Measurements from ENCODE around the gene ART1.

Gene ART1

DNA sequence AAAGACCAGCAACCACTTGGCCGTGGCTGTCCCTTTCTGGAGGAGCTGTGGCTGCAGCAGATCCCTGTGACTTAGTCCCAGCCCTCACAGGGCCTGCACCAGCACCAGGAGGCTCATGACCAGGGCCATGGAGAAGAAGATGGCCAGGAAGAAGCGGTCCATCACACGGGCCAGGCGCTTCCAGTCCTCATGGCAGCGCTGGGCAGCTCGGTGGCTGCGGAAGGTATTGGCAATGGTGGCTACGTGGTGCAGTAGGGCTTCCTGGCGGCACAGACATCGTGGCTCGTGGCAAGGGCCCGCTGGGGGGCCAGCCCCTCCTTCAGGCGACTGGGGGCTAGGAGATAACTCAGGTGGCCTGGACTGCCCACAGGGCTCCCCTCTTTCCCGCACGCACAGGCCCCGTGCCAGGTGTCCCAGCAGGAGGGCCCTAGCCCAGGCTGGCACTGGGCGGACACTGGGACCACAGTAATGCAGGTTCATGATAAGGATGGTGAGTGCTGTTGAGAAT, 21.1 kb downstream of the ART1 start:
- no peak for DNase-seq

DNA sequence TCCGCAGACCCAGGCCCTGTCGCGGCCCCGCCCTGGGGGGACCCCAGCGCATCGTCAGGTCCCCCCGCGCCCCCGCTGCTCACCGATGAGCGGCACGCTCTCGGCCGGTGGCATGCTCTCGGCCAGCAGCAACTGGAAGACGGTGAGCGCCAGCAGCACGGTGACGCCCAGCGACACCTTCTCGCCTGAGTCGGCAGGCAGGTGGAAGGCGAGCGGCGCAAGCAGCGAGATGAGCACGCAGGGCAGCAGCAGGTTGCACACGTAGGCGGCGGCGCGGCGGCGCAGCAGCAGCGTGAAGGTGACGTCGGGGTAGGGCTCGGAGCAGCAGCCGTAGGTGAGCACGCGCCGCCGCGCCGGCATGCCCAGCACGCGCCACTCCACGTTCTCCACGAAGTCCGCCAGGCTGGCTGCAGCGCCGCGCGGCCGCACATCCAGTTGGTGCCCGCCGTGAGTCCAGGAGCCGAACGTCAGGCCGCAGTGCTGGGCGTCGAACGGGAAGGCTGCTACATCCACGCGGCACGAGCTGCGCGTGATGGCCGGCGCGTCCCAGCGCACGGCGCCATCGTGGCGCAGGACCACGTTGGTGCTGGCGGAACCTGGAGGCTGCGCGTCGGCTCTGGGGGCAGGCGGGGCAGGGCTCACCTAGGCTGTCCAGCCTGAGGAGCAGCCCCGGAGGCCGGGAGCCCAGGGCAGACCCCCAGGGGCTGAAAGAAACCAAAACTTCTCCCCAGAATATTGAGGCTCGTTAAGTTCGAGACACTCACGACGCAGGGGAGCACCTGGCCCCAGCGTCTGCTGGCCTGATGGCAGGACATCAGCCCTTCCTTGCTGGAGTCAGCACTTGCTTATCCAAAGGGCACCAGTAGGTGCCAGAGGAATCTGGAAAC, 22.5 kb downstream of the ART1 start:
- no peak for DNase-seq

- DNase-seq = no peak
Observed at GRCh38 chr11:3669128-3669527, 24.2 kb downstream of the ART1 start.

- DNase-seq = no peak
Observed at GRCh38 chr11:3669742-3670183, 24.8 kb downstream of the ART1 start.

DNA sequence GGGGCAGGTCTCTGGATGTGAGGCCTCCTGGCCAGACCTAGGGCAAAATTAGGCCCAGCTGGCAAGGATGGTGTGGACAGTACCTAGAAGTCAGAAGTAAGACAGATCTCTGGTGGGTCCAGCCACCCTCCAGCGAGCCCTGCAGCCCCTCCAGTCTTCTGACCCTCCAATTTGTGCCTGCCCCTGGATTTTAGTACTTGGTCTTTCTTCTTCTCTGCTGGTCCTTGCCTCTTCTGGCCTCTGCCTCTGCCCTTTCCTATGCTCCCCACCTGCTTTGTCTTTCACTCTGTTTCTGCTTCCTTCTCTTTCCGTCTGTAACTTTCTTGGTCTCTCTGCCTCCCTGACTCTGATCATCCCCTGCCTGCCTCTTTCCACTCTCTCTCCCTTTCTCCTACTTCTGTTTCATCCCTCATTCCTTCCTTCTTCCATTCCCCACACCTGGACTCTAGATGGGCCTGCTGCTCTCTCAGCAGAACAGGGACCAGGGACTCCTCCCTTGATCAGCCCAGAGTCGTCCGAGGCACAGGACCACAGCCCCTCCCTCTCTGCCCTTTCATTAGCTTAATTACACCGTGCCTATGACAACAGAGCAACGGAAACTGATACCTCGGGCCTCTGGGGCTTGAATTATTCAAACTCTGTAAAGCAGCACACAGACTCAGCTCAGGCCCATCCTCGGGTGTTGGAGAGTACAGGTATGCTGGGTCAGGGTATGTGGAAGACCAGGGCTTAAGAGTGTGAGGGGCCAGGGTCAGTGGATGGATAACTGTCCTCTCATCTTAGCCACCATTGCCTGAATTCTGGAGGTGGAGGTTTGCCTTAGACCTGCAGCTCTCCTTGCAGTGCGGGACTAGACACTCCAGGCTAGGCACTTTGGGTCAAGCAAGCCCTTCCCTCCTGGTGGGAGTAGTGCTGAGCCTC, 26.7 kb downstream of the ART1 start, which contains the start of gene CHRNA10:
Gene CHRNA10 (minus strand): TSS at position 51 of the 921 bp plus-strand sequence. CDS start 72 bp downstream, outside the sequence.
- DNase-seq = no peak

- DNase-seq = no peak
Observed at GRCh38 chr11:3674189-3674588, 29.3 kb downstream of the ART1 start.

DNA sequence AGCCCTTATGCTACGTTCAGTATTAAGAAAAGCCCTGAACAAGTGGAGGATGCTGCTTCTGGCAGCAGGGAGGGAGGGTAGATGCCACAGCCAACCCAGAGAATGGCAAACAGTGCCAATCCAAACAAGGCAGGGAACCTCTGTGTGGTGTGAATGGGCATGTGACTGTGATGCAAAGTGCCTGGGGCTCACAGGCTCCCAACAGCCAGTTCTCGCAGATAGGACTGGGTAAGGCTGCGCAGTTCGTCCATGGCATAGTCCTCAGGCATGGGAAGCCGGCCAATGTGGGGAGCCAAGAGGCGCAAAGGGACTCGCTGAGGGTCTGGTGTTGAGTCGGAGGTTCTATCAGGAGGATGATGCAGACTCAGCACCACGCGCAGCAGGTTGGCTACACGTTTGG, 31.0 kb downstream of the ART1 start:
- no peak for DNase-seq

DNA sequence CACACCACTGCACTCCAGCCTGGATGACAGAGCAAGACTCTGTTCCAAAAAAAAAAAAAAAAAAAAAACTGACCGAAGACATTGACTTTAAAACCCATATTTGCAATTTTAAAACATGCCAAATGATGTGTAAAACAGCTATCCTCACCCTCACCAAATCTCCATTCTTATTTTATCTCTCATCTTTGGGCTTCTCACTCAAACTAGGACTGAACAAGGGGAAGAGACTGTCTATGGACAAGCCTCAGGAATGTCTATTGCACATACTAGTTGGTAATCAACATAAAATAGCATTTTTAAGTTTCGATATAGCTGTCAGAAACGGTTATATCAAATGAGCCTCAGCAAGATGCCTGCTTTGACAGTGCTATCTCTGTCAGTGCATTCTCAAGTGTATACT, 34.1 kb downstream of the ART1 start:
- no peak for DNase-seq

- no peak for DNase-seq
Observed at GRCh38 chr11:3683039-3683438, 38.1 kb downstream of the ART1 start.

- DNase-seq = no peak
Observed at GRCh38 chr11:3684129-3684818, 39.3 kb downstream of the ART1 start.

- DNase-seq = no peak
Observed at GRCh38 chr11:3684819-3685172, 39.9 kb downstream of the ART1 start.

DNA sequence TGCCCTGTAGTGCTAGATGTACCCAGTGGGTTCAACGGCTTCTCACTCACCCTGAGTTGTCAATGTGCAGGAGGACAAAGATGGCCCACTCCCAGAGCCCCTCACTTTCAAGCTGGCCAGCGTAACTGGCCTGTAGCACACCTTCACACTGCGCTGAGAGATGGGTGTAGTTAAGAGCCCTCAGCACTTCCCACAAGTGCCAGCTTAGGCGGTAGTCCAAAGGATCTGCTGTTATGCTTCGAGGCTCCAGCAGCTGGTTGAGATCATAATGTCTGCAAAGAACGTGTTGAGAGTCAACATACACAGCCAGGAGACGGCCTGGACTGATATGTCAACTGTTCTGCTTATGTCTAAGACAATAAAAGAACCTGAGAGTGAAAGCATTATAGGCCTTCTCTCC, 41.0 kb downstream of the ART1 start:
- DNase-seq = no peak

DNA sequence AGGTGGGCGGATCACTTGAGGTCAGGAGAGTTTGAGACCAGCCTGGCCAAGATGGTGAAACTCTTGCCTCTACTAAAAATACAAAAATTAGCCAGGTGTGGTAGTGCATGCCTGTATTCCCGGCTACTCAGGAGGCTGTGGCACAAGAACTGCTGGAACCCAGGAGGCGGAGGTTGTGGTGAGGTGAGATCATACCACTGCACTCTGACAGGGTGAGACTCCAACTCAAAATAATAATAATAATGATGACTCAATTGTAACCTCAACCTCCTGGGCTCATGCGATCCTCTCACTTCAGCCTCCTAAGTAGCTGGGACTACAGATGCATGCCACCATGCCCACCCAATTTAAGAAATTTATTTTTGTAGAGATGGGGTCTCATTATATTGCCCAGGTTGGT, 41.8 kb downstream of the ART1 start:
- DNase-seq = no peak

- DNase-seq = no peak
Observed at GRCh38 chr11:3700410-3700809, 55.5 kb downstream of the ART1 start.

DNA sequence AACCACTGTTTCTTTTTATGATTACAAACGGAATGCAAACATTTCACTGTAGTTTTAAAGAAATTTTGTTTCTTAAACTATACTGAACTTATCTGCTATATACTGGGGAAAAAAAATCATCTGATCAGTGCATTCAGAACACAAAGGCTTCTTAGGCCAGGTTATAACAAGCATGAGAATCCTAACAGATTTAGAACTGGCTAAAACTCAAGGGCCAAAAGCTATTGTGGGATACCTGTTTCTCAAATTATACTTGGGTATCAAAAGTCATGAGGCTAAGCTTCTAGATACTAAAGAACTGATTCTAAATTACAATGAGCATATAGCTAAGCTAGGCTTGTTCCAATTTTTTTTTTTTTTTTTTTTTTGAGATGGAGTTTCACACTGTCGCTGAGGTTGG, 56.0 kb downstream of the ART1 start:
- no peak for DNase-seq

GRCh38 chr11:3703383-3703782, 58.5 kb downstream of the ART1 start:
- DNase-seq = no peak

DNA sequence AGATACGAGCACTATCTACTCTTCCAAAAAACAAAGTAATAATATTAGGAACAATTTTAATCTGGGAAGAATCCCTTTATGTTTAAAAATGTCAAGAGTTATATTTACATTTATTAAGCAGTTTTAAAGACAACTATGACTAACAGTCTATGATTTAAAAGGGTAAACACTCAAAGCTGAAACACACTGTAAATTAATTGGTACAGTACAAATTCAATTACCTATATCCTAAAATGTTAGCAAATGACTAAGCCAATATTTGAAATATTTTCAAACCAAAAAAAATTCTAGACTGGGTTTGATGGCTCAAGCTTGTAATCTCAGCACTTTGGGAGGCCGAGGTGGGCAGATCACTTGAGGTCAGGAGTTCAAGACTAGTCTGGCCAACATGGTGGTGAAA, 62.2 kb downstream of the ART1 start:
- no peak for DNase-seq

DNA sequence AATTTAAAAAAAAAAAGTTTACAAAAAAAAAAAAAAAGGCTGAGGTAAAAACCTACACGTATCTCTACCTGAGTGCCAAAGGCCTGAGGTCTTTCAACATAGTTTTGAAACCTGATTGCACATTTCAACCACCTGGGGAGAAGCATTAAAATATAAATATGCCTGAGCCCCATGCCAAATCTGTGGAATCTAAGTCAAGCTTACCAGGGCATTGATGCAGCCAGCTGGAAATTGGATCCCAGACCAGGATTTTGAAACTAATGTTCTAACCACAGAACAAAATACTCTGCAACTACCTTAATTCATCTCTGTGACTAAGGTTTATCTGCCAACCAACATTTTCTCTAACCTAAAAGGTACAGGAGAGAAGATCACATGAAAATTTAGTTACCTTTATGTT, 65.0 kb downstream of the ART1 start:
- DNase-seq = no peak

- no peak for DNase-seq
Observed at GRCh38 chr11:3710485-3711259, 65.7 kb downstream of the ART1 start.

DNA sequence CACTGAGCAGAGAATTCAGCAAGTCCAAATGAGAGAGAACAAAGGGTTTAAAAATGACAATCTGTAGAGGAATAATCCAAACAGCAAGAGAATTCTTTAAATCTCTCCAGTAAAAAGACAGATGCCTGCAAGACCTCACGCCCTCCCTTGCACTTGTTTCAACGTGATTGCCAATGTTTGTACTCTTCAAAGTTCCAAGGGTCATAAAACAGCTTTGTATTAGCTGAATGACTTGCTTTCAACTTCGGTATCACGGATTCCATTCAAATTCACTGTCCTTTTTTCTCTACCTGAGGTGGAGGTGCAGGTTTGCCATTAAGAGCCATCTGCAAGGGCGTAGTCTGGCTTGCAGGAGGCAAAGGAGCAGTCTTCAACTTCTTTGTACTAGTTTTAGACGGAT, 67.3 kb downstream of the ART1 start:
- no peak for DNase-seq
